Neural cell (in vitro differentiated cells): ENCODE results near the gene IL21R. TPM values are rescaled to one million over a fixed set of nuclear protein-coding genes. Genes with fewer than 3 reads are reported as not detected.

Source experiments
- H2AFZ ChIP-seq: fragments of 200-600, 300-800 bp; sonication (generic), shearing (Covaris generic); 2 replicates; pipeline ENCODE4 v1.6.0; 2014; ENCODE audit warnings: low read depth, mild to moderate bottlenecking, antibody characterized with exemption, low read length, moderate library complexity
- H3F3A ChIP-seq: fragments of 200-600 bp; shearing (Covaris generic); 2 replicates; pipeline ENCODE4 v1.6.1; 2016; ENCODE audit warnings: mild to moderate bottlenecking, moderate library complexity, mixed read lengths, antibody characterized with exemption, low read length; ENCODE audit not compliant: insufficient read depth, poor library complexity, severe bottlenecking
- H3K27ac ChIP-seq: fragments of 200-600, 300-800 bp; sonication (generic), shearing (Covaris generic); 2 replicates; pipeline ENCODE4 v1.5.1; 2014; ENCODE audit warnings: mild to moderate bottlenecking, low read length, moderate library complexity
- H3K27me3 ChIP-seq: fragments of 300-800, 200-600 bp; sonication (generic), shearing (Covaris generic); 2 replicates; pipeline ENCODE4 v1.6.0; 2014; ENCODE audit warnings: mild to moderate bottlenecking, low read depth, low read length, moderate library complexity; ENCODE audit not compliant: insufficient read depth
- H3K36me3 ChIP-seq: fragments of 300-800, 200-600 bp; sonication (generic), shearing (Covaris generic); 2 replicates; pipeline ENCODE4 v1.5.1; 2014; ENCODE audit warnings: mild to moderate bottlenecking, antibody characterized with exemption, low read length, moderate library complexity; ENCODE audit not compliant: insufficient read depth
- H3K4me2 ChIP-seq: fragments of 300-800, 200-600 bp; sonication (generic), shearing (Covaris generic); 2 replicates; pipeline ENCODE4 v1.6.0; 2014; ENCODE audit warnings: mild to moderate bottlenecking, low read length
- H3K4me3 ChIP-seq: fragments of 300-800, 200-600 bp; sonication (generic), shearing (Covaris generic); 2 replicates; pipeline ENCODE4 v1.5.1; 2014; ENCODE audit warnings: mild to moderate bottlenecking, low read length, moderate library complexity
- H3K79me2 ChIP-seq: fragments of 200-600 bp; shearing (Covaris generic); replicated peaks from 2 replicates; pipeline ENCODE4 v1.6.0; 2014; ENCODE audit warnings: mild to moderate bottlenecking, low read length, moderate library complexity; ENCODE audit not compliant: insufficient read depth
- H3K9ac ChIP-seq: fragments of 300-800, 200-600 bp; sonication (generic), shearing (Covaris generic); 2 replicates; pipeline ENCODE4 v1.6.1; 2016; ENCODE audit warnings: mild to moderate bottlenecking, low read length, mixed read lengths
- H3K9me2 ChIP-seq: fragments of 200-600 bp; shearing (Covaris generic); 2 replicates; pipeline ENCODE4 v1.6.1; 2016; ENCODE audit warnings: mild to moderate bottlenecking, low read length, mixed read lengths; ENCODE audit not compliant: insufficient read depth
- H3K9me3 ChIP-seq: fragments of 200-600, 300-800 bp; sonication (generic), shearing (Covaris generic); 2 replicates; pipeline ENCODE4 v1.6.1; 2016; ENCODE audit warnings: mild to moderate bottlenecking, mixed run types, low read length, moderate library complexity, mixed read lengths
- H4K20me1 ChIP-seq: fragments of 200-600 bp; shearing (Covaris generic); 2 replicates; pipeline ENCODE4 v1.6.1; 2016; ENCODE audit warnings: mild to moderate bottlenecking, mixed run types; ENCODE audit not compliant: insufficient read depth
- CTCF ChIP-seq: fragments of 450-650 bp; IDR thresholded peaks from 2 replicates; pipeline ENCODE4 v1.5.1; 2014; ENCODE audit warnings: antibody characterized with exemption, mild to moderate bottlenecking, moderate library complexity; ENCODE audit not compliant: poor library complexity, severe bottlenecking
- EP300 ChIP-seq: fragments of 450-650 bp; conservative IDR thresholded peaks from 2 replicates; pipeline ENCODE4 v1.6.1; 2014; ENCODE audit warnings: antibody characterized with exemption, mild to moderate bottlenecking, moderate library complexity; ENCODE audit not compliant: poor library complexity, severe bottlenecking
- EZH2 ChIP-seq: fragments of 200-600, 300-800 bp; shearing (Covaris generic), sonication (generic); IDR thresholded peaks from 2 replicates; pipeline ENCODE4 v1.6.1; 2014; ENCODE audit warnings: antibody characterized with exemption, low read length, borderline replicate concordance, mild to moderate bottlenecking; ENCODE audit not compliant: insufficient read depth, poor library complexity, severe bottlenecking
- MXI1 ChIP-seq: fragments of 450-650 bp; conservative IDR thresholded peaks from 2 replicates; pipeline ENCODE4 v1.6.1; 2014; ENCODE audit warnings: antibody characterized with exemption, mild to moderate bottlenecking; ENCODE audit not compliant: poor library complexity, severe bottlenecking
- POLR2AphosphoS5 ChIP-seq: IDR thresholded peaks from 2 replicates; pipeline ENCODE4 v1.6.1; 2012
- RAD21 ChIP-seq: fragments of 450-650 bp; conservative IDR thresholded peaks from 2 replicates; pipeline ENCODE4 v1.6.1; 2014; ENCODE audit warnings: antibody characterized with exemption, mild to moderate bottlenecking, moderate library complexity
- SMC3 ChIP-seq: fragments of 450-650 bp; conservative IDR thresholded peaks from 2 replicates; pipeline ENCODE4 v1.6.1; 2014; ENCODE audit warnings: antibody characterized with exemption, mild to moderate bottlenecking, moderate library complexity; ENCODE audit not compliant: poor library complexity
- TAF1 ChIP-seq: IDR thresholded peaks from 2 replicates; pipeline ENCODE4 v1.6.1; 2012; ENCODE audit warnings: low read depth
- polyA plus RNA-seq: library from polyadenylated mRNA; depleted of rRNA; stranded (reverse); fragments of >200 nt; gene quantifications from 2 replicates; pipeline ENCODE4 v1.2.3, GENCODE V29; 2014
- TF ChIP-seq, protein P1 (sequence below): IDR thresholded peaks from 2 replicates; pipeline ENCODE4 v1.6.1; 2012; ENCODE audit warnings: borderline replicate concordance

Gene IL21R
- polyA plus RNA-seq, 1 donor from 2014 or later: not detected

- H3K4me2 ChIP-seq: no peak overlapping the region
Observed at GRCh38 chr16:27378871-27379481, 23.0 kb upstream of the IL21R start.

GRCh38 chr16:27379919-27380318 lies 22.1 kb upstream of the IL21R start:
- Histone ChIP-seq H3K9ac (no peak overlapping the region), H3K27me3 (no peaks in the 10 kb centered on the region), H3F3A (no peaks in the 10 kb centered on the region), H3K4me2 (no peak overlapping the region), H3K36me3 (no peaks in the 10 kb centered on the region), H3K27ac (no peak overlapping the region), H3K79me2 (no peaks in the 10 kb centered on the region), H3K9me2 (no peaks in the 10 kb centered on the region), H2AFZ (no peak overlapping the region), H3K4me3 (no peak overlapping the region), H4K20me1 (no peaks in the 10 kb centered on the region), H3K9me3 (peaks cover 8% of the 10 kb centered on the region)
- TF ChIP-seq MXI1 (no peak), TAF1 (no peak), CTCF (no peak), RAD21 (no peak), POLR2AphosphoS5 (no peak), EZH2 (no peak), EP300 (no peak), SMC3 (no peak)
- TF ChIP-seq, protein P1, sequence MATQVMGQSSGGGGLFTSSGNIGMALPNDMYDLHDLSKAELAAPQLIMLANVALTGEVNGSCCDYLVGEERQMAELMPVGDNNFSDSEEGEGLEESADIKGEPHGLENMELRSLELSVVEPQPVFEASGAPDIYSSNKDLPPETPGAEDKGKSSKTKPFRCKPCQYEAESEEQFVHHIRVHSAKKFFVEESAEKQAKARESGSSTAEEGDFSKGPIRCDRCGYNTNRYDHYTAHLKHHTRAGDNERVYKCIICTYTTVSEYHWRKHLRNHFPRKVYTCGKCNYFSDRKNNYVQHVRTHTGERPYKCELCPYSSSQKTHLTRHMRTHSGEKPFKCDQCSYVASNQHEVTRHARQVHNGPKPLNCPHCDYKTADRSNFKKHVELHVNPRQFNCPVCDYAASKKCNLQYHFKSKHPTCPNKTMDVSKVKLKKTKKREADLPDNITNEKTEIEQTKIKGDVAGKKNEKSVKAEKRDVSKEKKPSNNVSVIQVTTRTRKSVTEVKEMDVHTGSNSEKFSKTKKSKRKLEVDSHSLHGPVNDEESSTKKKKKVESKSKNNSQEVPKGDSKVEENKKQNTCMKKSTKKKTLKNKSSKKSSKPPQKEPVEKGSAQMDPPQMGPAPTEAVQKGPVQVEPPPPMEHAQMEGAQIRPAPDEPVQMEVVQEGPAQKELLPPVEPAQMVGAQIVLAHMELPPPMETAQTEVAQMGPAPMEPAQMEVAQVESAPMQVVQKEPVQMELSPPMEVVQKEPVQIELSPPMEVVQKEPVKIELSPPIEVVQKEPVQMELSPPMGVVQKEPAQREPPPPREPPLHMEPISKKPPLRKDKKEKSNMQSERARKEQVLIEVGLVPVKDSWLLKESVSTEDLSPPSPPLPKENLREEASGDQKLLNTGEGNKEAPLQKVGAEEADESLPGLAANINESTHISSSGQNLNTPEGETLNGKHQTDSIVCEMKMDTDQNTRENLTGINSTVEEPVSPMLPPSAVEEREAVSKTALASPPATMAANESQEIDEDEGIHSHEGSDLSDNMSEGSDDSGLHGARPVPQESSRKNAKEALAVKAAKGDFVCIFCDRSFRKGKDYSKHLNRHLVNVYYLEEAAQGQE: no peak

More at GRCh38 chr16:27378871-27379481, 23.0 kb upstream of the IL21R start:
- Histone ChIP-seq H3K4me3 (no peak overlapping the region), H4K20me1 (no peaks in the 10 kb centered on the region), H3K9me2 (no peaks in the 10 kb centered on the region), H3K27ac (no peak overlapping the region), H3K27me3 (no peaks in the 10 kb centered on the region), H3K9ac (no peak overlapping the region), H2AFZ (no peak overlapping the region), H3K36me3 (no peaks in the 10 kb centered on the region), H3K79me2 (no peaks in the 10 kb centered on the region), H3K9me3 (peaks cover 2% of the 10 kb centered on the region), H3F3A (no peaks in the 10 kb centered on the region)
- TF ChIP-seq SMC3 (no peak), MXI1 (no peak), EP300 (no peak)
